ENCODE results near the gene CLN3. TPM values are rescaled to one million over a fixed set of nuclear protein-coding genes. Genes with fewer than 3 reads are reported as not detected.

CLN3 gene
- total and polyA plus RNA-seq, 2 of the 13 experiments (the other 11 are each of a cell fraction or from before 2014, with no cell fraction given) = 23.4 to 46.8 TPM

- TF ChIP-seq ZNF275 (CRISPR knock-in tag; IDR thresholded peaks at IDR 0.05; ENCODE audit: borderline replicate concordance) (peak; percentile 78), SAP130 (CRISPR knock-in tag; IDR thresholded peaks at IDR 0.05; ENCODE audit: low read depth) (peak; percentile 98), MXD1 (CRISPR knock-in tag; IDR thresholded peaks at IDR 0.05) (no peak), ZNF615 (CRISPR knock-in tag; IDR thresholded peaks at IDR 0.05; ENCODE audit: borderline replicate concordance) (no peak), ZNF746 (CRISPR knock-in tag; IDR thresholded peaks at IDR 0.05) (no peak), BCL3 (CRISPR knock-in tag; IDR thresholded peaks at IDR 0.05) (0 out of 2 replicates have a peak, but pooled peaks have one; percentile 18), HDAC6 (IDR thresholded peaks at IDR 0.05; ENCODE audit: low read depth, low read length) (no peak), ZMYM2 (CRISPR knock-in tag; IDR thresholded peaks at IDR 0.05) (no peak), SOX13 (IDR thresholded peaks at IDR 0.05) (no peak), SOX13 (CRISPR knock-in tag; conservative IDR thresholded peaks at IDR 0.05 in 1 of 2, IDR thresholded peaks at IDR 0.05 in 1 of 2) (0 out of 4 replicates have a peak, but pooled peaks of 1 of the 2 experiments have one; percentile 21), REXO4 (CRISPR knock-in tag; IDR thresholded peaks at IDR 0.05; ENCODE audit: borderline replicate concordance) (no peak), ZNF432 (CRISPR knock-in tag; IDR thresholded peaks at IDR 0.05; ENCODE audit: borderline replicate concordance) (no peak), NFE2 (CRISPR knock-in tag; IDR thresholded peaks at IDR 0.05) (no peak; the same call in 1 of the 2 replicates), HMG20B (CRISPR knock-in tag; conservative IDR thresholded peaks at IDR 0.05) (no peak), MBNL3 (CRISPR knock-in tag; conservative IDR thresholded peaks at IDR 0.05) (no peak), NBN (conservative IDR thresholded peaks at IDR 0.05) (no peak), ZBTB38 (CRISPR knock-in tag; IDR thresholded peaks at IDR 0.05) (0 out of 2 replicates have a peak, but pooled peaks have one; percentile 10), HIVEP1 (CRISPR knock-in tag; IDR thresholded peaks at IDR 0.05) (peak; percentile 68; the same call in 1 of the 2 replicates), ZSCAN9 (CRISPR knock-in tag; IDR thresholded peaks at IDR 0.05; ENCODE audit: borderline replicate concordance) (peak; percentile 75; the same call in 1 of the 2 replicates), XRCC5 (optimal IDR thresholded peaks at IDR 0.05; ENCODE audit: low read length) (no peak), GMEB2 (CRISPR knock-in tag; IDR thresholded peaks at IDR 0.05; ENCODE audit: low read depth) (no peak), ZNF737 (CRISPR knock-in tag; IDR thresholded peaks at IDR 0.05; ENCODE audit: borderline replicate concordance) (no peak), ZNF687 (CRISPR knock-in tag; IDR thresholded peaks at IDR 0.05) (peak; percentile 90)
Measured at GRCh38 chr16:28491970-28492474, at the start of gene CLN3 (continued).

All from HepG2 (cell line).